ENCODE data around the gene PHKB. TPM values are rescaled to one million over a fixed set of nuclear protein-coding genes. Genes with fewer than 3 reads are reported as not detected.
A peak's percentile ranks its signal among the peaks of the same experiment; 100 is the strongest.

Gene PHKB
- total RNA-seq, 1 donor from 2014 or later, result 47.8 TPM

- H3K27me3 ChIP-seq (ENCODE audit: control insufficient read depth, insufficient read depth, low read length), result no peaks in the 10 kb centered on the region
- H3K36me3 ChIP-seq (ENCODE audit: control insufficient read depth, insufficient read depth, low read length), result no peaks in the 10 kb centered on the region
- no peak overlapping the region for H3K4me3 ChIP-seq (ENCODE audit: low read depth, low read length)
- no peak for DNase-seq (ENCODE audit: low read depth)
- no peak for TF ChIP-seq CTCF (IDR thresholded peaks at IDR 0.05; ENCODE audit: insufficient read depth, low read length, poor library complexity, severe bottlenecking)
These were observed 2.8 kb upstream of the PHKB start for GRCh38 chr16:47458331-47458730.

- Histone ChIP-seq H3K36me3 (ENCODE audit: control insufficient read depth, insufficient read depth, low read length) (no peaks in the 10 kb centered on the region), H3K4me3 (ENCODE audit: low read depth, low read length) (no peak overlapping the region), H3K27me3 (ENCODE audit: control insufficient read depth, insufficient read depth, low read length) (no peaks in the 10 kb centered on the region)
- no peak for DNase-seq (ENCODE audit: low read depth)
- no peak for TF ChIP-seq CTCF (IDR thresholded peaks at IDR 0.05; ENCODE audit: insufficient read depth, low read length, poor library complexity, severe bottlenecking)
These were observed 1.5 kb upstream of the PHKB start for GRCh38 chr16:47459603-47460002.

GRCh38 chr16:47460359-47460710 lies 796 bp upstream of the PHKB start:
- Histone ChIP-seq H3K36me3 (ENCODE audit: control insufficient read depth, insufficient read depth, low read length) (no peaks in the 10 kb centered on the region), H3K27me3 (ENCODE audit: control insufficient read depth, insufficient read depth, low read length) (no peaks in the 10 kb centered on the region), H3K4me3 (ENCODE audit: low read depth, low read length) (peak overlapping the region; percentile 76)
- DNase-seq (ENCODE audit: low read depth), result no peak
- TF ChIP-seq CTCF (IDR thresholded peaks at IDR 0.05; ENCODE audit: insufficient read depth, low read length, poor library complexity, severe bottlenecking), result no peak

- H3K4me3 ChIP-seq (ENCODE audit: low read depth, low read length), result peak overlapping the region; percentile 76
- TF ChIP-seq CTCF (IDR thresholded peaks at IDR 0.05; ENCODE audit: insufficient read depth, low read length, poor library complexity, severe bottlenecking), result no peak
- no peaks in the 10 kb centered on the region for H3K36me3 ChIP-seq (ENCODE audit: control insufficient read depth, insufficient read depth, low read length)
- DNase-seq (ENCODE audit: low read depth), result no peak
- H3K27me3 ChIP-seq (ENCODE audit: control insufficient read depth, insufficient read depth, low read length), result no peaks in the 10 kb centered on the region
These were observed 601 bp downstream of the PHKB start for GRCh38 chr16:47461598-47462266.

- no peak for TF ChIP-seq CTCF (IDR thresholded peaks at IDR 0.05; ENCODE audit: insufficient read depth, low read length, poor library complexity, severe bottlenecking)
- no peak for DNase-seq (ENCODE audit: low read depth)
- Histone ChIP-seq H3K4me3 (ENCODE audit: low read depth, low read length) (no peak overlapping the region), H3K27me3 (ENCODE audit: control insufficient read depth, insufficient read depth, low read length) (no peaks in the 10 kb centered on the region), H3K36me3 (ENCODE audit: control insufficient read depth, insufficient read depth, low read length) (no peaks in the 10 kb centered on the region)
These were observed 2.9 kb downstream of the PHKB start for GRCh38 chr16:47463771-47464624.

Data from kidney epithelial cell (primary cell).